Activated naive CD8-positive, alpha-beta T cell treated with anti-CD3 and anti-CD28 coated beads, Interleukin-2, amount 50 U/mL, for 24 hours (primary cell): ENCODE results near the gene SPTBN1.
A peak's percentile ranks its signal among the peaks of the same experiment; 100 is the strongest.

Source experiments
- ATAC-seq: fragments of 150-1000 bp; cut with Tn5 transposase; one replicate; pipeline ENCODE4 v1.10.0; 2021
- DNase-seq: peaks from one replicate; pipeline ENCODE4 v3.0.0; 2021
- H3K27ac Mint-ChIP-seq: one replicate; pipeline ENCODE4 v1.8.0; 2021; ENCODE audit warnings: mild to moderate bottlenecking, mixed read lengths
- H3K27me3 Mint-ChIP-seq: one replicate; pipeline ENCODE4 v1.8.0; 2021; ENCODE audit warnings: mixed read lengths
- H3K36me3 Mint-ChIP-seq: one replicate; pipeline ENCODE4 v1.8.0; 2021; ENCODE audit warnings: low read depth, mixed read lengths
- H3K4me1 Mint-ChIP-seq: one replicate; pipeline ENCODE4 v1.8.0; 2021; ENCODE audit warnings: mixed read lengths
- H3K4me3 Mint-ChIP-seq: one replicate; pipeline ENCODE4 v1.8.0; 2021; ENCODE audit warnings: mild to moderate bottlenecking, moderate library complexity, mixed read lengths
- H3K9me3 Mint-ChIP-seq: one replicate; pipeline ENCODE4 v1.8.0; 2021; ENCODE audit warnings: mixed read lengths

Gene SPTBN1

GRCh38 chr2:54670485-54671009, 214.4 kb downstream of the SPTBN1 start:
- H3K4me1 Mint-ChIP-seq = peaks cover 35% of the 10 kb centered on the region
- H3K4me3 Mint-ChIP-seq = no peak overlapping the region
- ATAC-seq = no peak
- no peak overlapping the region for H3K27ac Mint-ChIP-seq
- DNase-seq = no peak
- peaks cover 30% of the 10 kb centered on the region for H3K36me3 Mint-ChIP-seq
- peaks cover 11% of the 10 kb centered on the region for H3K27me3 Mint-ChIP-seq
- no peaks in the 10 kb centered on the region for H3K9me3 Mint-ChIP-seq

DNA sequence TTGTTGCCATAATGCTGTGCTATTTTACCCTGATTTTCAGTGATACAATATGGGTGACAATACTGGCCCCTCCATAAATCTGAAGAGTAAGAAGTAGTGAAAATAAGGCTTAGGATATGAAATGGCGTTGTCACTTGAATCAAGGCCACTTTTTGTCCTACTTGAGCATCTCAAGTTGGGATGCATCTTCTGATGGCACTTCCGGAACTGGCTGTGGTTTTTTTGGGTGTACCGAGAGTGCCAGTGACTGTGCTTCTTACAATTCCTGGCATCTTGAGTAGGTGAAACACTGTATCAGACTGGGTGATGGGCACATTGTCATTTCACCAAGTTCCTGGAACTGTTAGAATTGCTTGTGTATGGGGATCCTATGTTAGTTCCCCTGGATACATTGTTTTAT, 214.9 kb downstream of the SPTBN1 start:
- Mint-ChIP-seq H3K4me1 (peaks cover 32% of the 10 kb centered on the region), H3K36me3 (peaks cover 28% of the 10 kb centered on the region), H3K9me3 (no peaks in the 10 kb centered on the region), H3K27ac (no peak overlapping the region), H3K4me3 (no peak overlapping the region), H3K27me3 (peaks cover 15% of the 10 kb centered on the region)
- no peak for DNase-seq
- ATAC-seq = no peak

- Mint-ChIP-seq H3K27ac (no peak overlapping the region), H3K36me3 (peaks cover 22% of the 10 kb centered on the region)
Measured at GRCh38 chr2:54671875-54672589, 215.9 kb downstream of the SPTBN1 start.

GRCh38 chr2:54672590-54673456, 216.7 kb downstream of the SPTBN1 start:
- no peaks in the 10 kb centered on the region for H3K9me3 Mint-ChIP-seq
- ATAC-seq = no peak
- peaks cover 31% of the 10 kb centered on the region for H3K27me3 Mint-ChIP-seq
- peaks cover 18% of the 10 kb centered on the region for H3K36me3 Mint-ChIP-seq
- peak overlapping the region; percentile 16 for H3K4me3 Mint-ChIP-seq
- H3K27ac Mint-ChIP-seq = peak overlapping the region; percentile 52
- DNase-seq = no peak
- H3K4me1 Mint-ChIP-seq = peaks cover 29% of the 10 kb centered on the region

More at GRCh38 chr2:54671875-54672589, 215.9 kb downstream of the SPTBN1 start:
- Mint-ChIP-seq H3K4me1 (peaks cover 29% of the 10 kb centered on the region), H3K27me3 (peaks cover 23% of the 10 kb centered on the region), H3K4me3 (no peak overlapping the region), H3K9me3 (no peaks in the 10 kb centered on the region)
- ATAC-seq = no peak
- no peak for DNase-seq

DNA sequence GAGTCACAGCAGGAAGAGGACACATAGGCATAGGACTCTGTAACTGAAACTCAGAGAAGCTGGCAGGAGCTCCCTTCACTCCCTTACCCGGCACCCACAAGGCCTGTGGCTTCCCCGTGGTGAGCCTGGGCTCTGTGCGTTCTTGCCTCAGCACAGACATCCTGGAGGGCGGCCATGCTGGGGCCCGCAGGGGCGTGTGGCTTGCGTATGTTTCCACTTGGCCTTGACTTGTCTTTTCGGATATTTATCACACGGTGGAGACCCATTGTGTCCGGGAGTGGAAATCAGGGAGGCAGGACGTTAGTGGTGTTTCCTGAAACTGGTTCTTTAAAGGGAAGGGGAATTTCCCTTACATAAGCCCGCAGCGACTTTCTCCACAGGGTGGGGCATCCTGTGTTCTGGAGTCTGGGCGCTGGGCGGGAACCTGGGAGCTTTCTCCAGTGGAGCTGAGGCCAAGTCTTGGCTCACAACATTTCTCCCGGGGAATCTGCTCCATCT, 217.4 kb downstream of the SPTBN1 start:
- Mint-ChIP-seq H3K4me3 (peak overlapping the region; percentile 16), H3K36me3 (peaks cover 11% of the 10 kb centered on the region), H3K9me3 (no peaks in the 10 kb centered on the region), H3K4me1 (peaks cover 29% of the 10 kb centered on the region), H3K27ac (peak overlapping the region; percentile 29), H3K27me3 (peaks cover 34% of the 10 kb centered on the region)
- ATAC-seq (peak; percentile 94), DNase-seq (peak; percentile 73)

- no peak overlapping the region for H3K4me3 Mint-ChIP-seq
- no peak for ATAC-seq
- no peak overlapping the region for H3K27ac Mint-ChIP-seq
- H3K4me1 Mint-ChIP-seq = peaks cover 36% of the 10 kb centered on the region
- DNase-seq = no peak
- no peaks in the 10 kb centered on the region for H3K9me3 Mint-ChIP-seq
- H3K27me3 Mint-ChIP-seq = peaks cover 43% of the 10 kb centered on the region
- H3K36me3 Mint-ChIP-seq = peaks cover 7% of the 10 kb centered on the region
Measured at GRCh38 chr2:54675281-54675680, 219.2 kb downstream of the SPTBN1 start.

DNA sequence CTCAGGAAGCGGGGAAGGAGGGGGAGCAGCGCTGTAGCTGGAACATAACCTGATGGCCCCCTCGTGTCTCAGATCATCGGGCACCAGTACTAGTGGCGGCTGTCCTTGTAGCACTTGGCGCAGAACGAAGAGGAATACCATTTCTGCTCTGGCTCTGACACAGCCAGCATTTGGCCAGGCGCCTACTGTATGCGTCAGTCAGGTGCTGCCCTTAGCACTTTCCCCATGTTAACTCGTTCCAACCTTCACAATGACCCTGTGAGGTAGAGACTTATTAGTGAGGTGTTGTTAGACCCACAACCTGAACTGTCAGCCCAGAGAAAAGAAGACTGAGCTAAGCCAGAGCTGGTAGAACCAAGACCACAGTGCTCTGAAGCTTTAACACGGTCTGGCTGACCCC, 219.6 kb downstream of the SPTBN1 start:
- H3K4me3 Mint-ChIP-seq = no peak overlapping the region
- H3K36me3 Mint-ChIP-seq = peaks cover 5% of the 10 kb centered on the region
- no peak for DNase-seq
- H3K4me1 Mint-ChIP-seq = peaks cover 40% of the 10 kb centered on the region
- no peaks in the 10 kb centered on the region for H3K9me3 Mint-ChIP-seq
- peaks cover 45% of the 10 kb centered on the region for H3K27me3 Mint-ChIP-seq
- no peak overlapping the region for H3K27ac Mint-ChIP-seq
- ATAC-seq = no peak

- H3K36me3 Mint-ChIP-seq = no peaks in the 10 kb centered on the region
- no peak overlapping the region for H3K27ac Mint-ChIP-seq
- no peak overlapping the region for H3K4me3 Mint-ChIP-seq
- peaks cover 48% of the 10 kb centered on the region for H3K4me1 Mint-ChIP-seq
- no peak for ATAC-seq
- H3K27me3 Mint-ChIP-seq = peaks cover 50% of the 10 kb centered on the region
- no peak for DNase-seq
- H3K9me3 Mint-ChIP-seq = no peaks in the 10 kb centered on the region
Measured at GRCh38 chr2:54676656-54677055, 220.5 kb downstream of the SPTBN1 start.

DNA sequence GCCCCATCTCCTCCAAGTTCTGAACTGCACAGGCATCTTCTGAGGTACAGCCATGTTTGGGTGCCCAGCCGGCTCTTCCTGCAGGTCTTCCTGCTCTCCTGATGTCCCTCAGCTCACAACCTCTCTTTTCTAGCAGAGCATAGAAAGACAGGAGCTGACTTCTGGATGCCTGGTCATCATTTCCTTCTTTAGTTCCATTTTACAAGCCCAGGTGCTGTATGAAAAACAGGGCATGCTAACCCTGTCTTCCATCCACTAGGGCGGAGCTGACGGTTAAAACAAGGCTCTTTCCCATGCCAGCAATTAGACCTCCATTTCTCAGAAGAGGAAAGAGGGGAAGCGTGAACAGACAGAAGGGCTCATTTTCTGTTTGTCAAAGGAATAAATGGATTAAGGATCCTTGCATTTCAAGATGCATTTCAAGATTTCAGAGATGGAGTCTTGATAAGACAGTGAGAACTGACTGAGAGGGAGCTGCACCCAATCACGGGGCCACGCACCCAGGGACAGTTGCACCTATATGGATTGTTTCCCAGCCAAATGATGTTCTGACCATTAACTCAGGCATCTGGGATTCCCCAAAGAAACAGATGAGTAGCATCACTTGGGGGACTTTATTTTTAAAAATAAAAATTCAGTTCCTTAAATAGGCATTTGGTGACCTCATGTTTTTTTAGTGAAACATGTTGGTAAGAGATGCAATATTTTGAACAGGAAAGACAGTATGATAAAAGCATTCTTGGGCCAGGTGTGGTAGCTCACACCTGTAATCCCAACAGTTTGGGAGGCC, 221.5 kb downstream of the SPTBN1 start:
- ATAC-seq (no peak), DNase-seq (no peak)
- no peak overlapping the region for H3K4me3 Mint-ChIP-seq
- peaks cover 44% of the 10 kb centered on the region for H3K4me1 Mint-ChIP-seq
- no peak overlapping the region for H3K27ac Mint-ChIP-seq
- no peaks in the 10 kb centered on the region for H3K9me3 Mint-ChIP-seq
- H3K36me3 Mint-ChIP-seq = no peaks in the 10 kb centered on the region
- peaks cover 50% of the 10 kb centered on the region for H3K27me3 Mint-ChIP-seq

- H3K27me3 Mint-ChIP-seq = peaks cover 55% of the 10 kb centered on the region
- DNase-seq (no peak), ATAC-seq (no peak)
- no peak overlapping the region for H3K4me3 Mint-ChIP-seq
- H3K36me3 Mint-ChIP-seq = no peaks in the 10 kb centered on the region
- no peaks in the 10 kb centered on the region for H3K9me3 Mint-ChIP-seq
- no peak overlapping the region for H3K27ac Mint-ChIP-seq
- peaks cover 35% of the 10 kb centered on the region for H3K4me1 Mint-ChIP-seq
Measured at GRCh38 chr2:54678719-54679118, 222.6 kb downstream of the SPTBN1 start.

DNA sequence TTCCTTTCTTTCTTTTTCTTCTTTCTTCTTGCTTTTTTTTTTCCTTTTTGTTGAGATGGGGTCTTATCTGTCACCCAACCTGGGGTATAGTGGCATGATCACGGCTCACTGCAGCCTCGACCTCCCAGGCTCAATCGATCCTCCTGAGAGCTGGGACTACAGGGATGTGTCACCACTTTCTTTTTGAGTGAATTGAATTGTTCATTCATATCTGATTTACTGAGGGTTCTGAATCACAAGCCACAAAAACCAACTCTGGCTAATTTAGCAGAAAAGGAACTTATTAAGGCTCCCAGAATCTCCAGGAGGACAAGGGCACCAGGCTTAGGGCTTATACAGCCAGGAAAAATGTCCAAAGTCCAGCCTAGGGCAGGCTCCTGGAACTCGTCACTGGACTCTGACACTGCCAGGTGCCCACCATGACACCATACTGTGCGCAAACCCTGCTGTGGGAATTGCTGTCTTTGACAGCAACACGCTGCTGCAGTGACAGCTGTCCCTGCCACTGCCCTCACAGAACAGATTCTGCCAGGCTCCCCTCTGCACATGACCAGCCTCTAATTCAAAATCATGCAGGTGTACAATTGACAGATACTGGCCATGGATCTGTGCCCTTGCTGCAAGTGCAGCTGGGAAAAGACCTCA, 224.4 kb downstream of the SPTBN1 start:
- DNase-seq = peak; percentile 35
- ATAC-seq = peak; percentile 97
- H3K27ac Mint-ChIP-seq = peak overlapping the region; percentile 56
- H3K27me3 Mint-ChIP-seq = peaks cover 57% of the 10 kb centered on the region
- H3K36me3 Mint-ChIP-seq = no peaks in the 10 kb centered on the region
- peaks cover 26% of the 10 kb centered on the region for H3K4me1 Mint-ChIP-seq
- H3K4me3 Mint-ChIP-seq = peak overlapping the region; percentile 49
- no peaks in the 10 kb centered on the region for H3K9me3 Mint-ChIP-seq

GRCh38 chr2:54681416-54681815, 225.3 kb downstream of the SPTBN1 start:
- no peak overlapping the region for H3K27ac Mint-ChIP-seq
- no peaks in the 10 kb centered on the region for H3K36me3 Mint-ChIP-seq
- H3K4me1 Mint-ChIP-seq = peaks cover 26% of the 10 kb centered on the region
- no peak overlapping the region for H3K4me3 Mint-ChIP-seq
- ATAC-seq = no peak
- H3K9me3 Mint-ChIP-seq = no peaks in the 10 kb centered on the region
- H3K27me3 Mint-ChIP-seq = peaks cover 53% of the 10 kb centered on the region
- DNase-seq = no peak

DNA sequence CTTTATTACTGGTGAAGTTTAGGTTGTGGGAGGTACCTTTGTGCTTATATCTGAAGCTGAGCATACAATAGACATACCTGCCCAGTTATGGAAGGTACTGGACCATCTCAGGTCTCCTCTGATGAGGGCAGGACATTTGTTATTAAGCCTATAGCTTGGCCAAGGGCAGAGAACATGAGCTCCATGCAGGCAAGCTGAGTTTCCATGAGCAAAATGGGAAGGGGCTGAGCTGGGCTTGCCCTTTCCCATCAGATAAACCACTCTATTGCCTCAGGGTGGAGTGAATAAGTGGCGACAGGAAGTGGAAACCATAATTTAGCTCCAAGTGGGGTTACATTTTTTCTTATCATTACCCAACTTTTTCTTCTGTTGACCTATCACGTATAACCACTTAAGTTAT, 227.5 kb downstream of the SPTBN1 start:
- ATAC-seq (no peak), DNase-seq (no peak)
- Mint-ChIP-seq H3K36me3 (no peaks in the 10 kb centered on the region), H3K4me3 (no peak overlapping the region), H3K9me3 (no peaks in the 10 kb centered on the region), H3K27me3 (peaks cover 43% of the 10 kb centered on the region), H3K4me1 (peaks cover 29% of the 10 kb centered on the region), H3K27ac (no peak overlapping the region)
